Endothelial cell (in vitro differentiated cells): ENCODE measurements around the gene NBEA. TPM values are rescaled to one million over a fixed set of nuclear protein-coding genes. Genes with fewer than 3 reads are reported as not detected.

Experiments used
- DNase-seq: peaks from one replicate; pipeline ENCODE4 v3.0.0; 2021; ENCODE audit warnings: low spot score
- H3K27ac Mint-ChIP-seq: one replicate; pipeline ENCODE4 v1.8.0; 2021; ENCODE audit warnings: mixed read lengths, inconsistent platforms; ENCODE audit not compliant: unreplicated experiment
- H3K27me3 Mint-ChIP-seq: one replicate; pipeline ENCODE4 v1.8.0; 2021; ENCODE audit warnings: mild to moderate bottlenecking, moderate library complexity, mixed read lengths, inconsistent platforms; ENCODE audit not compliant: unreplicated experiment
- H3K36me3 Mint-ChIP-seq: one replicate; pipeline ENCODE4 v1.8.0; 2021; ENCODE audit warnings: mild to moderate bottlenecking, low read depth, mixed read lengths, inconsistent platforms; ENCODE audit not compliant: unreplicated experiment
- H3K4me1 Mint-ChIP-seq: one replicate; pipeline ENCODE4 v1.8.0; 2021; ENCODE audit warnings: mild to moderate bottlenecking, mixed read lengths, inconsistent platforms; ENCODE audit not compliant: unreplicated experiment
- H3K4me3 Mint-ChIP-seq: one replicate; pipeline ENCODE4 v1.8.0; 2021; ENCODE audit warnings: mild to moderate bottlenecking, mixed read lengths, inconsistent platforms; ENCODE audit not compliant: unreplicated experiment
- H3K9me3 Mint-ChIP-seq: one replicate; pipeline ENCODE4 v1.8.0; 2021; ENCODE audit warnings: mixed read lengths, inconsistent platforms; ENCODE audit not compliant: unreplicated experiment
- CTCF ChIP-seq: fragments of 200-600 bp; sonication (generic); IDR thresholded peaks from one replicate; pipeline ENCODE4 v1.5.0; 2021; ENCODE audit warnings: antibody characterized with exemption; ENCODE audit not compliant: unreplicated experiment
- total RNA-seq: library from RNA; stranded (reverse); fragmentation: NEBNext Ultra II Directional; extraction: Animal tissue kit (Norgen Biotek cat#: 25700); gene quantifications from one replicate; pipeline ENCODE4 v1.2.1, GENCODE V29; 2021; ENCODE audit not compliant: unreplicated experiment

The NBEA gene
- total RNA-seq, 1 donor from 2014 or later: 11.7 TPM

GRCh38 chr13:35477386-35477946, 535.4 kb downstream of the NBEA start:
- no peaks in the 10 kb centered on the region for H3K36me3 Mint-ChIP-seq
- H3K27me3 Mint-ChIP-seq: peaks cover 29% of the 10 kb centered on the region
- peaks cover 28% of the 10 kb centered on the region for H3K4me1 Mint-ChIP-seq
- no peak overlapping the region for H3K27ac Mint-ChIP-seq
- H3K4me3 Mint-ChIP-seq: peak overlapping the region; percentile 43
- no peak for DNase-seq
- no peak for TF ChIP-seq CTCF
- no peaks in the 10 kb centered on the region for H3K9me3 Mint-ChIP-seq

- H3K27ac Mint-ChIP-seq: no peak overlapping the region
- H3K4me3 Mint-ChIP-seq: peak overlapping the region; percentile 77
- no peaks in the 10 kb centered on the region for H3K36me3 Mint-ChIP-seq
- peaks cover 28% of the 10 kb centered on the region for H3K4me1 Mint-ChIP-seq
- no peaks in the 10 kb centered on the region for H3K9me3 Mint-ChIP-seq
- no peak for TF ChIP-seq CTCF
- DNase-seq: peak; percentile 51
- H3K27me3 Mint-ChIP-seq: peaks cover 29% of the 10 kb centered on the region
These were observed 536.4 kb downstream of the NBEA start for GRCh38 chr13:35478271-35479037.

- Mint-ChIP-seq H3K27me3 (peaks cover 29% of the 10 kb centered on the region), H3K36me3 (no peaks in the 10 kb centered on the region), H3K27ac (no peak overlapping the region), H3K4me3 (no peak overlapping the region), H3K9me3 (no peaks in the 10 kb centered on the region), H3K4me1 (peaks cover 28% of the 10 kb centered on the region)
- peak; percentile 4 for DNase-seq
- no peak for TF ChIP-seq CTCF
These were observed 537.0 kb downstream of the NBEA start for GRCh38 chr13:35479038-35479492.

GRCh38 chr13:35479706-35480105, 537.6 kb downstream of the NBEA start:
- Mint-ChIP-seq H3K27ac (no peak overlapping the region), H3K4me1 (peaks cover 24% of the 10 kb centered on the region), H3K36me3 (no peaks in the 10 kb centered on the region), H3K27me3 (peaks cover 24% of the 10 kb centered on the region), H3K9me3 (no peaks in the 10 kb centered on the region), H3K4me3 (no peak overlapping the region)
- no peak for TF ChIP-seq CTCF
- no peak for DNase-seq

GRCh38 chr13:35480346-35480745, 538.3 kb downstream of the NBEA start:
- no peak overlapping the region for H3K27ac Mint-ChIP-seq

More at GRCh38 chr13:35480346-35480745, 538.3 kb downstream of the NBEA start:
- no peak for TF ChIP-seq CTCF
- H3K9me3 Mint-ChIP-seq: no peaks in the 10 kb centered on the region
- H3K4me3 Mint-ChIP-seq: no peak overlapping the region
- peaks cover 20% of the 10 kb centered on the region for H3K27me3 Mint-ChIP-seq
- H3K36me3 Mint-ChIP-seq: no peaks in the 10 kb centered on the region
- peaks cover 19% of the 10 kb centered on the region for H3K4me1 Mint-ChIP-seq
- no peak for DNase-seq
